GM21576 (cell line): ENCODE data around the gene DUSP1.

Experiments
- ATAC-seq: cut with Tn5 transposase; IDR thresholded peaks from one replicate; pipeline ENCODE4 v1.9.1; 2021; ENCODE audit warnings: mild to moderate bottlenecking, moderate library complexity; ENCODE audit not compliant: unreplicated experiment

The DUSP1 gene

GRCh38 chr5:172765766-172766286, 5.2 kb downstream of the DUSP1 start:
- no peak for ATAC-seq

GRCh38 chr5:172764861-172765765, 5.9 kb downstream of the DUSP1 start:
- ATAC-seq, result peak; percentile 79

- no peak for ATAC-seq
These were observed 7.9 kb downstream of the DUSP1 start for GRCh38 chr5:172763120-172763464.

GRCh38 chr5:172762214-172763119, 8.5 kb downstream of the DUSP1 start:
- no peak for ATAC-seq

DNA sequence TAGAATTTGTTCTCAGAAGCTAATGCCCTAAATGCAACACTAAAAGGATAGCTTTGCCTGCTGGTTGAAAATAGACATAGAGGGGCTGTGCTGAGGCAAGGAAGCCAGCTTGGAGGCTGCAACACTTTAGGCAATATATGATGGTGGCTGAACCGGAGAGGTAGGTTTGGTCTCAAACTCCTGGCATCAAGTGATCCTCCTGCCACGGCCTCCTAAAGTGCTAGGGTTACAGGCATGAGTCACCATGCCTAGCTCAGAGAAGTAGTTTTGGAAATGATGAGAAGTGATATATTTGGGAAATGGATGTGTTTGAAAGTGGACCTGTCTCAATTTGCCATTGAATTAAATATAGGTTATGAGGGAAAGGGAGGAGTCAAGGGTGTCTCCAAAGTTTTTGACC, 10.0 kb downstream of the DUSP1 start:
- ATAC-seq, result no peak

DNA sequence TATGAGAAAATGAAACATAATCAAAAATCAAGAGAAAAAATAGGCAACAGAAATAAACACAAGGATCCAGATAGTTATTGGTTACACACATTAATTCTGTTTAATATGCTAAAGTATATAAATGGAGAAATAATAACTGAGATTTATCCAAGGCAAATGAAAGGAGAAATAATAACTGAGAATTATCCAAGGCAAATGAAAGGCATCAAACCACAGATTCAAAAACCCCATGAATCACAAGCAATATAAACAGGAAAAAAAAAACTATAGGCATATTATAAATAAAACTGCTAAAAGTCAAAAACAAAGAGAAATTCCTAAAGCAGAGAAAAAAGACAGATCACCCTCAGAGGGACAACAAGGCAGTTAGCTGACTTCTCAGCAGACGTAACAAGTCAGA, 10.9 kb downstream of the DUSP1 start:
- no peak for ATAC-seq

DNA sequence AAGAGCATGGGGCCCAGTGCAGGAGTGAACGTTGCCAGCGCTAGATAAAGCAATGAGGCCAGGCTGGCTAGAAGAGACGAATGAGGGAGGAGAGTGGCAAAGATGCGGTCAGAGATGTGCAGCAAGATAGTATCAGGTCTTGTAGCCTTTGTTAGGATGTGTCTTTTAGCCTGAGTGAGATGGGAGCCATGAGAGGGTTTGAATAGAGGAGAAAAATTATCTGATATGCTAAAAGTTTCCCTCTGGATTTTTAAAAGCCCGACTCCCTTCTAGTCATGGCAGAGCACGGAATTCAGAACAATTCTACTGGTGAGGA, 12.2 kb downstream of the DUSP1 start:
- no peak for ATAC-seq

DNA sequence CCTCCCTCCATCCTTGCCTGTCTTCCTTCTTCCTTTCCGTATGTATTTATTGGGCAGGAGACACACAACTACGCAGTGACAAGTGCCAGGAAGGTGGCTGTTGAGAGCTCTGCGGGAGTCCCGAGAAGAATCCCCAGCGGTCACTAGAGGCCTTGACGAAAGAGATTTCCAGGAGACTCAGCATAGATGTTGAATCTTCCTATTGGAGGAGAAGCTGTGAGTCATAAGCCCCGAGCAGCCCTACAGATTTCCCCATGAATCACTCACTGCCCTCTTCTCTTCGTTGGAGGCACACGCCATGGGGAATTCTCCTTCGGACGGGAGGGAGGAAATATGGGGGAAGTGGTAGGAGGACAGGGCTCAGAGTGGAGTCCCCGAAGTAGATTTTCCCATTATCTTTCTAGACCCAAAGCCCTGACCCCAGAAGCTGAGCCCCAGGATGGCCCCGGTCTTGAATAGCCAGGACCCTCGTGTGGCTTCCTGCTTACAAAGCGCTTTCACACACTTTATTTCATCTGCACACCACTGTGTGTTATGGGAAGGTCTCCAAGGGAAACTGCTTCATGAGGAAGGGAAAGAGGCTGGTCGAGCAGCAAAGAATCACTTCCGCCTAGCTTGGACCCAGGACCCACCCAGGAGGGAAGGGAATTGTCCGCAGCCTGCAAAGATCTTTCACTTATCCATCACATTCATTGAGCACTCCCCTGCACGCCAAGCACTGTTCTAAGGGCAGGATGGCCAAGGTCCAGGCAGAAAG, 12.7 kb downstream of the DUSP1 start:
- no peak for ATAC-seq

- ATAC-seq, result no peak
These were observed 13.5 kb downstream of the DUSP1 start for GRCh38 chr5:172757394-172758010.

DNA sequence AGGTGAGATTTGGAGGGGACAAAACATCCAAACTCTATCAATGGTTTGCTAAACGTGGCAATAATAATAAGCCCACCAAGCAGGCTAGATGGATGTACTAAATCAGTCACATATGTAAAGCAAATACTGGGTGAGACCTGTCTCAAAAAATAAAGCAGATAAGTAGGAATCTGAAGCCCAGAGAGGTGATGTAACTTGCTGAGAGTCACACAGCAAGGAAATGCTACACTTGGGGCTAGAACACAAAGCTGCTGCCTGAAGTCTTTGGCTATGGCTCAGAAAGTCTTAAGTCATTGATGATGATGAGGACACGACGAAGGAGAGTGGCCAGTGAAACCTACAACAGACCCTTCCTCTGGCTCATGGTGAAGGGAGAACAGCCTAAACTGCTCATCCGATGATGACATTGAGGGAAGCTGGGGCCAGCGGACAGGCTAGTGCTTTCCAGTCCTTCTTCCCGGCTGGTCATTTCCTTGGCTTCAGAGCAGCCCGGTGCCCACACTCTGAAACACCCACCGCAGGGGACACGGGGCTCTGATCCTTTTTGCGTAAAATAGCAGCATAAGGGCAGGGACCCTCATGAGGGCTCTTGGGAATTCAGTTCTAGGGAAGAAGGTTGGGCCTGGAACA, 14.1 kb downstream of the DUSP1 start:
- no peak for ATAC-seq

GRCh38 chr5:172754596-172755356, 16.2 kb downstream of the DUSP1 start:
- ATAC-seq, result no peak

DNA sequence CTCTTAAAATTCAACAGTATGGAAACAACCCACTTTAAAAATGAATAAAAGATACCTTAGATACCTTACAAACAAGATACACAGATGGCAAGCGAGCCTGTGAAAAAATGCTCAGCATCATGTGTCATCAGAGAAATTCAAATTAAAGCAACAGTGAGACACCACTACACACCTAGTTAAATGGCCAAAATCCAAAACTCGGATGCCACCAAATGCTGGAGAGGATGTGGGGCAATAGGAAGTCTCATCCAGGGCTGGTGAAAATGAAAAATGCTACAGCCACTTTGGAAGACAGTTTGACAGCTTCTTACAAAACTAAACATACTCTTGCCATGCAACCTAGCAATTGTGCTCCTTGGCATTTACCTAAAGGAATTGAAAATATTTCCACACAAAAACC, 17.9 kb downstream of the DUSP1 start:
- no peak for ATAC-seq

DNA sequence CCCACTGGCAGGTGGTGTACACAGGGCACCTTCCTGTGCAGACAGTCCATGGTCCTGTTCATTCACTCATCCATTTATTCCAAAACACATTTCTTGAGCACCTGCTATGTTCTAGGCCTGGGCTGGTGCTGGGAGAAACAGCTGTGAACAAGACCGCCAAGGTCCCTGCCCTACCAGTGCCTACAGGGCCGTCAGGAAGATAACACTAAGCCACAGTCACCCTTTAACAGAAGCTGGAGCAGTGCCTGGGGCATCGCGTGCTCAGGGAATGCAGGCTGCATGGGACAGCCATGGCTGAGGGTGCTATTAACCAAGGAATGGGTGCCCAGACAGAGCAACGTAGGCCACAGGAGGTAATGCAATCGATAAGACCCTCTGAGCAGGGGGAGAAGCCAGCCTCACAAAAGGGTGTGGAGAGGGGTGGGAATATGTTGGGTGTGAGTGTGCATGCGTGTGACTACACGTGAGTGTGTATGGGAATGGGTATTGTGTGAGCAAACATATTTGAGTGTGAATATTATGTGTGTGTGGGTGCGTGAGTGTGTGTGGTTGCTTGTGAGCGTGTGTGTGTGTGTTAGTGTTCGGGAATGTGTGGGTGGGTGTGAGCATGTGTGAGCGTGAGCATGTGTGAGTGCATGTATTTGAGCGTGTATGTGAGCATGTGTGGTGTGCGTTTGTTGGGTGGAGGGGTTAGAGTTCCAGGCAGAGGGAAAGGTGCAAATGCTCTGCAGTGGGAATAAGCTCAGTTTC, 19.1 kb downstream of the DUSP1 start:
- no peak for ATAC-seq

- ATAC-seq, result no peak
These were observed 20.9 kb downstream of the DUSP1 start for GRCh38 chr5:172749881-172750633.

DNA sequence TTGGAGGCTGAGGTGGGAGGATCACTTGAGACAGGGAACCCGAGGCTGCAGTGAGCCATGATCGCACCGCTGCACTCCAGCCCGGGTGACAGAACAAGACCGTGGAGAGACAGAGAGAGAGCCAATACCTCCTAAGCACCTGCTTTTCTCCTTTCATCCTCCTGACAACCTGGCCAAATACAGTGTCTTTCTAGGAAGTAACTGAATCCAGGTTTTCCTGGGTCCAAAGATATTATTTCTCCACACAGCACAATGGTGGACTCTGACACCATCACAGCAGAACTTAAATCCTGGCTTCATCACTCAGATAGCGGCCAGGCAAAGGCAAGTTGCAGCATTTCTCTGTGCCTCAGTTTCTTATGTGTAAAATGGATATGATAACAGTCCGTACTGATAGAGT, 21.9 kb downstream of the DUSP1 start:
- ATAC-seq, result no peak

GRCh38 chr5:172748341-172748843, 22.6 kb downstream of the DUSP1 start:
- ATAC-seq, result no peak

DNA sequence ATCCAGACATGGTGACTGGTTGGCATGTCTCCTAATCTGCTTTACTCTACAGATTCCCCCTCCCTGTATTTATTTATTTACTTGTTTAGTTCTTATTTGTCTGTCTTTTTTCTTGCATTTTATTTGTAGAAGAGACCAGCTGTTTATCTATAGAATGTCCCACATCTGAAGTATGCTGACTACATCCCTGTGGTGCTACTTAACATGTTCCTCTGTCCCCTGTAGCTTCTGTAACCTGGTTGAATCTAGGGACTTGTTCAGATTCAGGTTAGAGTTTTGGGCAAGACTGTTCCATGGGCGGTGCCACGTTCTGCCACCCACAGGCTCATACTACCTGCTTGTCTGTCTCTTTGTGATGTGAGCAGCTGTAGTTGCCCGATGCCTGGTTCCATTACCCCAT, 23.5 kb downstream of the DUSP1 start:
- no peak for ATAC-seq

- ATAC-seq, result no peak
These were observed 24.3 kb downstream of the DUSP1 start for GRCh38 chr5:172746725-172747124.
